ENCODE measurements around the gene GLG1.
"Not testable (repeated sequence)": the region's sequence is repeated elsewhere in the genome, so short reads cannot be mapped to it uniquely, and the experiment has no call there.

GRCh38 chr16:74443624-74444346 is 163.1 kb downstream of the GLG1 start:
- TF ChIP-seq, protein P1, sequence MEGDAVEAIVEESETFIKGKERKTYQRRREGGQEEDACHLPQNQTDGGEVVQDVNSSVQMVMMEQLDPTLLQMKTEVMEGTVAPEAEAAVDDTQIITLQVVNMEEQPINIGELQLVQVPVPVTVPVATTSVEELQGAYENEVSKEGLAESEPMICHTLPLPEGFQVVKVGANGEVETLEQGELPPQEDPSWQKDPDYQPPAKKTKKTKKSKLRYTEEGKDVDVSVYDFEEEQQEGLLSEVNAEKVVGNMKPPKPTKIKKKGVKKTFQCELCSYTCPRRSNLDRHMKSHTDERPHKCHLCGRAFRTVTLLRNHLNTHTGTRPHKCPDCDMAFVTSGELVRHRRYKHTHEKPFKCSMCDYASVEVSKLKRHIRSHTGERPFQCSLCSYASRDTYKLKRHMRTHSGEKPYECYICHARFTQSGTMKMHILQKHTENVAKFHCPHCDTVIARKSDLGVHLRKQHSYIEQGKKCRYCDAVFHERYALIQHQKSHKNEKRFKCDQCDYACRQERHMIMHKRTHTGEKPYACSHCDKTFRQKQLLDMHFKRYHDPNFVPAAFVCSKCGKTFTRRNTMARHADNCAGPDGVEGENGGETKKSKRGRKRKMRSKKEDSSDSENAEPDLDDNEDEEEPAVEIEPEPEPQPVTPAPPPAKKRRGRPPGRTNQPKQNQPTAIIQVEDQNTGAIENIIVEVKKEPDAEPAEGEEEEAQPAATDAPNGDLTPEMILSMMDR (IDR thresholded peaks at IDR 0.05; ENCODE audit: extremely low read depth in 1 of 2, insufficient read depth in 1 of 2, low read depth in 1 of 2, low read length in 2 of 2), result not testable (repeated sequence)
- not testable (repeated sequence) for TF ChIP-seq MAX (IDR thresholded peaks at IDR 0.05; ENCODE audit: insufficient read depth, insufficient read length); POLR2A (IDR thresholded peaks at IDR 0.05; ENCODE audit: low read depth, low read length)

Data from endothelial cell of umbilical vein (primary cell).